HepG2 (cell line): ENCODE measurements around the gene EMC9. TPM values are rescaled to one million over a fixed set of nuclear protein-coding genes. Genes with fewer than 3 reads are reported as not detected.

ENCODE experiments used
- ARNT ChIP-seq: fragments of 450-650 bp; IDR thresholded peaks from 2 replicates; pipeline ENCODE4 v1.6.1; 2017
- CHCHD3 ChIP-seq: sonication (generic); formaldehyde crosslinking; IDR thresholded peaks from 2 replicates; pipeline ENCODE4 v1.8.0; 2022; ENCODE audit warnings: mild to moderate bottlenecking, missing genetic modification reagents, moderate library complexity
- GABPA ChIP-seq, 2 experiments: IDR thresholded peaks; 2 replicates each; pipeline ENCODE4 v1.6.1; 2011 to 2016; ENCODE audit warnings: low read depth in 2 of 2, low read length in 1 of 2, missing biosample characterization in 1 of 2, missing genetic modification characterization in 1 of 2
- HNF1B ChIP-seq: sonication (generic); formaldehyde crosslinking; IDR thresholded peaks from 2 replicates; pipeline ENCODE4 v1.5.1; 2020; ENCODE audit warnings: mild to moderate bottlenecking, moderate library complexity, missing genetic modification reagents
- KAT7 ChIP-seq: IDR thresholded peaks from 2 replicates; pipeline ENCODE4 v1.6.1; 2018; ENCODE audit warnings: borderline replicate concordance, missing compliant biosample characterization
- KDM4B ChIP-seq: sonication (generic); formaldehyde crosslinking; IDR thresholded peaks from 2 replicates; pipeline ENCODE4 v1.4.0; 2020; ENCODE audit warnings: missing genetic modification reagents
- MTA1 ChIP-seq: sonication (generic); formaldehyde crosslinking; IDR thresholded peaks from 2 replicates; pipeline ENCODE4 v1.4.0; 2020; ENCODE audit warnings: missing genetic modification reagents, mild to moderate bottlenecking, borderline replicate concordance
- SIN3A ChIP-seq: IDR thresholded peaks from 2 replicates; pipeline ENCODE4 v1.6.1; 2011; ENCODE audit warnings: low read depth, mild to moderate bottlenecking, control low read depth, low read length, borderline replicate concordance
- SMAD9 ChIP-seq: sonication (generic); formaldehyde crosslinking; IDR thresholded peaks from 2 replicates; pipeline ENCODE4 v1.5.1; 2020; ENCODE audit warnings: mild to moderate bottlenecking, missing genetic modification reagents
- SNAPC4 ChIP-seq: sonication (generic); formaldehyde crosslinking; IDR thresholded peaks from 2 replicates; pipeline ENCODE4 v1.4.0; 2020; ENCODE audit warnings: mild to moderate bottlenecking, missing genetic modification reagents
- SNAPC5 ChIP-seq: sonication (generic); formaldehyde crosslinking; IDR thresholded peaks from 2 replicates; pipeline ENCODE4 v1.8.1; 2023; ENCODE audit warnings: mild to moderate bottlenecking, missing genetic modification reagents, borderline replicate concordance
- STAG1 ChIP-seq: sonication (generic); formaldehyde crosslinking; IDR thresholded peaks from 2 replicates; pipeline ENCODE4 v1.4.0; 2020; ENCODE audit warnings: missing genetic modification reagents
- ZBTB42 ChIP-seq: sonication (generic); formaldehyde crosslinking; IDR thresholded peaks from 2 replicates; pipeline ENCODE4 v1.5.0; 2020; ENCODE audit warnings: mild to moderate bottlenecking, missing genetic modification reagents
- ZFP91 ChIP-seq: sonication (generic); formaldehyde crosslinking; IDR thresholded peaks from 2 replicates; pipeline ENCODE4 v1.9.0; 2022; ENCODE audit warnings: missing genetic modification reagents, mild to moderate bottlenecking, borderline replicate concordance
- ZNF251 ChIP-seq: sonication (generic); formaldehyde crosslinking; IDR thresholded peaks from 2 replicates; pipeline ENCODE4 v1.9.0; 2021; ENCODE audit warnings: mild to moderate bottlenecking, missing genetic modification reagents
- ZNF33B ChIP-seq: sonication (generic); formaldehyde crosslinking; IDR thresholded peaks from 2 replicates; pipeline ENCODE4 v1.5.1; 2020; ENCODE audit warnings: mild to moderate bottlenecking, missing genetic modification reagents
- ZNF556 ChIP-seq: sonication (generic); formaldehyde crosslinking; IDR thresholded peaks from 2 replicates; pipeline ENCODE4 v1.4.0; 2020; ENCODE audit warnings: mild to moderate bottlenecking, missing genetic modification reagents, borderline replicate concordance
- ZNF816 ChIP-seq: sonication (generic); formaldehyde crosslinking; IDR thresholded peaks from 2 replicates; pipeline ENCODE4 v1.8.0; 2022; ENCODE audit warnings: missing genetic modification reagents, mild to moderate bottlenecking, borderline replicate concordance
- ZXDC ChIP-seq: sonication (generic); formaldehyde crosslinking; IDR thresholded peaks from 2 replicates; pipeline ENCODE4 v1.5.0; 2020; ENCODE audit warnings: mild to moderate bottlenecking, missing genetic modification reagents
- polyA plus RNA-seq, 8 experiments: library from polyadenylated mRNA; depleted of rRNA in 3 of 8; stranded (reverse) in 7 of 8; unstranded in 1 of 8; fragments of >200 nt; fragmentation: Illumina TruSeq in 4 of 8; extraction: Trizol in 4 of 8; gene quantifications; 2 replicates each; pipeline versions ENCODE4 v1.2.1 to v1.2.3, GENCODE V29; 2011 to 2016; ENCODE audit warnings: low read depth in 4 of 8, missing spikeins in 1 of 8, mixed read lengths in 1 of 8; ENCODE audit not compliant: insufficient read depth in 1 of 8
- total RNA-seq, 5 experiments: library from RNA; depleted of rRNA; stranded (reverse); fragments of >200 nt; fragmentation: Illumina TruSeq; extraction: Trizol; gene quantifications; 2 replicates each; pipeline ENCODE4 v1.2.3, GENCODE V29; 2016; ENCODE audit warnings: low read depth in 1 of 5

EMC9 gene
- total and polyA plus RNA-seq, 2 of the 13 experiments (the other 11 are each of a cell fraction or from before 2014, with no cell fraction given): 60.5 to 78.7 TPM

- no peak for TF ChIP-seq ZNF251 (CRISPR knock-in tag)
- no peak for TF ChIP-seq GABPA (IDR thresholded peaks at IDR 0.05; ENCODE audit: low read depth, low read length)
- TF ChIP-seq GABPA (CRISPR knock-in tag; IDR thresholded peaks at IDR 0.05; ENCODE audit: low read depth): no peak
- TF ChIP-seq ZNF33B (CRISPR knock-in tag): no peak
- no peak for TF ChIP-seq KAT7 (CRISPR knock-in tag)
- TF ChIP-seq ZFP91 (CRISPR knock-in tag): no peak
- TF ChIP-seq MTA1 (CRISPR knock-in tag): peak; percentile 86; the same call in 1 of the 2 replicates
- peak; percentile 94 for TF ChIP-seq SMAD9 (CRISPR knock-in tag)
- TF ChIP-seq SNAPC5: peak; percentile 76; the same call in 1 of the 2 replicates
- TF ChIP-seq ZNF556 (CRISPR knock-in tag): peak; percentile 88
- TF ChIP-seq ARNT: no peak
- TF ChIP-seq SNAPC4: peak; percentile 96
- peak; percentile 20; the same call in 1 of the 2 replicates for TF ChIP-seq KDM4B (CRISPR knock-in tag)
- TF ChIP-seq CHCHD3 (CRISPR knock-in tag): no peak; the same call in 1 of the 2 replicates
- TF ChIP-seq ZNF816: no peak
- TF ChIP-seq ZBTB42: no peak; the same call in 1 of the 2 replicates
- peak; percentile 88; the same call in 1 of the 2 replicates for TF ChIP-seq SIN3A
- TF ChIP-seq STAG1 (CRISPR knock-in tag): 0 out of 2 replicates have a peak, but pooled peaks have one; percentile 21
- TF ChIP-seq ZXDC: no peak
- TF ChIP-seq HNF1B (CRISPR knock-in tag): no peak
Measured at GRCh38 chr14:24146453-24146977, 5.1 kb upstream of the EMC9 start, which contains the start of gene PSME2 (continued).
